Activated CD4-positive, alpha-beta T cell treated with anti-CD3 and anti-CD28 coated beads, Interleukin-2, amount 10 ng/mL, durations not matched to agents 24 days and 14 days (primary cell): ENCODE results near the gene KCNA5. TPM values are rescaled to one million over a fixed set of nuclear protein-coding genes. Genes with fewer than 3 reads are reported as not detected.

Experiments
- DNase-seq: peaks from one replicate; pipeline ENCODE4 v3.0.0; 2022
- H3K27ac Mint-ChIP-seq: one replicate; pipeline ENCODE4 v1.8.0; 2022; ENCODE audit warnings: mild to moderate bottlenecking, mixed read lengths
- H3K27me3 Mint-ChIP-seq: one replicate; pipeline ENCODE4 v1.8.0; 2022; ENCODE audit warnings: mixed read lengths
- H3K36me3 Mint-ChIP-seq: one replicate; pipeline ENCODE4 v1.8.0; 2022; ENCODE audit warnings: low read depth, mild to moderate bottlenecking, mixed read lengths
- H3K4me1 Mint-ChIP-seq: one replicate; pipeline ENCODE4 v1.8.0; 2021; ENCODE audit warnings: mixed read lengths
- H3K4me3 Mint-ChIP-seq: one replicate; pipeline ENCODE4 v1.8.0; 2022; ENCODE audit warnings: mild to moderate bottlenecking, moderate library complexity, mixed read lengths
- H3K9me3 Mint-ChIP-seq: one replicate; pipeline ENCODE4 v1.8.0; 2021; ENCODE audit warnings: mixed read lengths
- intact Hi-C: fragments of 100-400 bp; cut with micrococcal nuclease; formaldehyde crosslinking; loops from one replicate; pipeline ENCODE4 v1.15.1; 2023
- total RNA-seq: library from RNA; stranded (reverse); gene quantifications from 2 replicates; pipeline ENCODE4 v1.2.3, GENCODE V29; 2022

KCNA5 gene
- total RNA-seq, 1 donor from 2014 or later, result not detected

DNA sequence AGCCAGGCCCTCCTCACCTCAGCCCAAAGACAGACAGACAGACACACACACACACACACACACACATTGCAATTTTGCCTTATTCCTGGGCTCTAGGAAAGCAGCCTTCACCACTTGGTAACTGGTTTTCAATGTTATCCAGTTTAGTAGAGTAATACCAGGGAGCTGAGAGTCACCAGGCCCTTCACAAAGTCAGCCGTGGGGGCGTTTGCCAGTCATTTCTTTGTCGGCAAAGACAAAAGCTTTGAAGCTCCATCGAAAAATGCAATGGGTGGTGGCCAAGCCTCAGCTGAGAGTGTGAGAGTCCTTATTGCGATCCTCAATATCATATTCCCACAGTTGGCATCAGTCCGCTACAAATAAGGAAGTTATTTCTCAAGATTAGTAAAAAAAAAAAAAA is 8.1 kb upstream of the KCNA5 start:
- intact Hi-C loops, result no loop called here
- Mint-ChIP-seq H3K27me3 (peaks cover 19% of the 10 kb centered on the region), H3K36me3 (no peaks in the 10 kb centered on the region), H3K4me1 (peaks cover 2% of the 10 kb centered on the region), H3K4me3 (no peak overlapping the region), H3K9me3 (no peaks in the 10 kb centered on the region), H3K27ac (no peak overlapping the region)
- DNase-seq, result no peak

- Mint-ChIP-seq H3K36me3 (no peaks in the 10 kb centered on the region), H3K9me3 (no peaks in the 10 kb centered on the region), H3K27me3 (peaks cover 23% of the 10 kb centered on the region), H3K27ac (no peak overlapping the region), H3K4me3 (no peak overlapping the region), H3K4me1 (peaks cover 2% of the 10 kb centered on the region)
- intact Hi-C loops, result no loop called here
- DNase-seq, result no peak
Measured at GRCh38 chr12:5036031-5036430, 7.6 kb upstream of the KCNA5 start.

DNA sequence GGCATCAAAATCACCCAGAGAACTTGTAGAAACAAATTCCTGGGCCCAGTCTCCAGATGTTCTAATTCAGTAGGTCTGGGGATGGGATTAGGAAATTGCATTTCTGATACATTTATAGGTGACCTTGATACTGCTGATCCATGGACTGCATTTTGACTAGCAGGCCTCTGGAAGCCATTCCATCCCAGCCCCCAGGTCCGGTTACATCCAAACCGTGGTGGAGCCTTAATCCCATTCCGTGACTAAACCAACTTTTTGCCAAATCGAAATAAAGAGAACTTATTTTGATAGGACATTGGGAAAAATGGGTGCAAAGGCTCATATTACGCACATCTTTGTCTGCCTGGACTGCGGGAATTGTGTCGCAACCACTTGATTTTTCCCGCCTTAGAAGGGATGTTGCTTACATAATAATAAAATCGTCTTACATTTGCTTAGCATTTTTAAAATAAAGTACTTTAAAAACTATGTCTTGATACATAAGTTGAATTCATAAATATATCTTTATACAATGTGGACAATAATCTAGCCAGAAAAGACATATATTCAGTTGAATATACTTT is 5.8 kb upstream of the KCNA5 start:
- no peak overlapping the region for H3K27ac Mint-ChIP-seq
- no peaks in the 10 kb centered on the region for H3K9me3 Mint-ChIP-seq
- H3K36me3 Mint-ChIP-seq, result no peaks in the 10 kb centered on the region
- peaks cover 39% of the 10 kb centered on the region for H3K27me3 Mint-ChIP-seq
- peaks cover 2% of the 10 kb centered on the region for H3K4me1 Mint-ChIP-seq
- intact Hi-C loops, result no loop called here
- DNase-seq, result no peak
- no peak overlapping the region for H3K4me3 Mint-ChIP-seq

GRCh38 chr12:5038781-5039311 is 4.8 kb upstream of the KCNA5 start:
- Mint-ChIP-seq H3K4me3 (no peak overlapping the region), H3K9me3 (no peaks in the 10 kb centered on the region), H3K4me1 (peaks cover 2% of the 10 kb centered on the region), H3K27me3 (peaks cover 45% of the 10 kb centered on the region), H3K27ac (no peak overlapping the region), H3K36me3 (no peaks in the 10 kb centered on the region)
- no peak for DNase-seq
- intact Hi-C loops, result no loop called here

- no peak overlapping the region for H3K4me3 Mint-ChIP-seq
- H3K36me3 Mint-ChIP-seq, result no peaks in the 10 kb centered on the region
- H3K4me1 Mint-ChIP-seq, result no peaks in the 10 kb centered on the region
- intact Hi-C loops, result no loop called here
- no peak for DNase-seq
- no peaks in the 10 kb centered on the region for H3K9me3 Mint-ChIP-seq
- H3K27ac Mint-ChIP-seq, result no peak overlapping the region
- H3K27me3 Mint-ChIP-seq, result peaks cover 45% of the 10 kb centered on the region
Measured at GRCh38 chr12:5039815-5040214, 3.9 kb upstream of the KCNA5 start.

DNA sequence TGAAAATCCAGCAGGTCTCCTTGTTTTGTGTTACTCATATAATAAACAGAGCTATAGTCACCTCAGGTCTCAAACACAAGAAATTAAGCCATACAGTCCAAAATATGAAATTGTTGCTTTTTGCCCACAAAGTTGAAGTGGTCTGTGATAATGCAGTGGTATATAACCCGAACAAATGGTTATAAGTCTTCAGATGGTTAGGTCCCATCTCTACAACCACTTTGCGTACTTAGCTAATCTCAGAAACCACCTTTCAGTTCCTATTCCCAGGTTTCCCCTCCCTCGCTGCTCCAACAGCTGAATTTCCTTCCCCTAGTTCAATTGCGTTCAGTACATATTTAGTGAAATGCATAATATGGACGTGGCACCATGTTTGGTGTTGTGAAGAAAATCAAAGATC is 3.3 kb upstream of the KCNA5 start:
- no peak for DNase-seq
- no peaks in the 10 kb centered on the region for H3K9me3 Mint-ChIP-seq
- no peak overlapping the region for H3K4me3 Mint-ChIP-seq
- intact Hi-C loops, result no loop called here
- peaks cover 49% of the 10 kb centered on the region for H3K27me3 Mint-ChIP-seq
- no peak overlapping the region for H3K27ac Mint-ChIP-seq
- no peaks in the 10 kb centered on the region for H3K4me1 Mint-ChIP-seq
- no peaks in the 10 kb centered on the region for H3K36me3 Mint-ChIP-seq

DNA sequence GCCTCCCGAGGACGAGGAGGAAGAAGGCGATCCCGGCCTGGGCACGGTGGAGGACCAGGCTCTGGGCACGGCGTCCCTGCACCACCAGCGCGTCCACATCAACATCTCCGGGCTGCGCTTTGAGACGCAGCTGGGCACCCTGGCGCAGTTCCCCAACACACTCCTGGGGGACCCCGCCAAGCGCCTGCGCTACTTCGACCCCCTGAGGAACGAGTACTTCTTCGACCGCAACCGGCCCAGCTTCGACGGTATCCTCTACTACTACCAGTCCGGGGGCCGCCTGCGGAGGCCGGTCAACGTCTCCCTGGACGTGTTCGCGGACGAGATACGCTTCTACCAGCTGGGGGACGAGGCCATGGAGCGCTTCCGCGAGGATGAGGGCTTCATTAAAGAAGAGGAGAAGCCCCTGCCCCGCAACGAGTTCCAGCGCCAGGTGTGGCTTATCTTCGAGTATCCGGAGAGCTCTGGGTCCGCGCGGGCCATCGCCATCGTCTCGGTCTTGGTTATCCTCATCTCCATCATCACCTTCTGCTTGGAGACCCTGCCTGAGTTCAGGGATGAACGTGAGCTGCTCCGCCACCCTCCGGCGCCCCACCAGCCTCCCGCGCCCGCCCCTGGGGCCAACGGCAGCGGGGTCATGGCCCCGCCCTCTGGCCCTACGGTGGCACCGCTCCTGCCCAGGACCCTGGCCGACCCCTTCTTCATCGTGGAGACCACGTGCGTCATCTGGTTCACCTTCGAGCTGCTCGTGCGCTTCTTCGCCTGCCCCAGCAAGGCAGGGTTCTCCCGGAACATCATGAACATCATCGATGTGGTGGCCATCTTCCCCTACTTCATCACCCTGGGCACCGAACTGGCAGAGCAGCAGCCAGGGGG is 979 bp downstream of the KCNA5 start:
- H3K36me3 Mint-ChIP-seq, result no peaks in the 10 kb centered on the region
- no peaks in the 10 kb centered on the region for H3K4me1 Mint-ChIP-seq
- no peak overlapping the region for H3K27ac Mint-ChIP-seq
- H3K9me3 Mint-ChIP-seq, result no peaks in the 10 kb centered on the region
- no peak for DNase-seq
- no peak overlapping the region for H3K4me3 Mint-ChIP-seq
- intact Hi-C loops, result no loop called here
- H3K27me3 Mint-ChIP-seq, result peaks cover 46% of the 10 kb centered on the region

GRCh38 chr12:5047094-5047493 is 3.4 kb downstream of the KCNA5 start:
- Mint-ChIP-seq H3K36me3 (no peaks in the 10 kb centered on the region), H3K27me3 (peaks cover 34% of the 10 kb centered on the region), H3K9me3 (no peaks in the 10 kb centered on the region), H3K27ac (no peak overlapping the region), H3K4me3 (no peak overlapping the region), H3K4me1 (peaks cover 3% of the 10 kb centered on the region)
- intact Hi-C loops, result no loop called here
- no peak for DNase-seq

- no peak for DNase-seq
- no peaks in the 10 kb centered on the region for H3K36me3 Mint-ChIP-seq
- H3K27me3 Mint-ChIP-seq, result peaks cover 27% of the 10 kb centered on the region
- H3K4me1 Mint-ChIP-seq, result peaks cover 3% of the 10 kb centered on the region
- intact Hi-C loops, result no loop called here
- no peaks in the 10 kb centered on the region for H3K9me3 Mint-ChIP-seq
- H3K4me3 Mint-ChIP-seq, result no peak overlapping the region
- no peak overlapping the region for H3K27ac Mint-ChIP-seq
Measured at GRCh38 chr12:5047729-5048128, 4.0 kb downstream of the KCNA5 start.

GRCh38 chr12:5050542-5050941 is 6.9 kb downstream of the KCNA5 start:
- DNase-seq, result no peak
- intact Hi-C loops, result no loop called here
- Mint-ChIP-seq H3K4me1 (peaks cover 3% of the 10 kb centered on the region), H3K27ac (no peak overlapping the region), H3K36me3 (no peaks in the 10 kb centered on the region), H3K9me3 (no peaks in the 10 kb centered on the region), H3K27me3 (peaks cover 19% of the 10 kb centered on the region), H3K4me3 (no peak overlapping the region)

DNA sequence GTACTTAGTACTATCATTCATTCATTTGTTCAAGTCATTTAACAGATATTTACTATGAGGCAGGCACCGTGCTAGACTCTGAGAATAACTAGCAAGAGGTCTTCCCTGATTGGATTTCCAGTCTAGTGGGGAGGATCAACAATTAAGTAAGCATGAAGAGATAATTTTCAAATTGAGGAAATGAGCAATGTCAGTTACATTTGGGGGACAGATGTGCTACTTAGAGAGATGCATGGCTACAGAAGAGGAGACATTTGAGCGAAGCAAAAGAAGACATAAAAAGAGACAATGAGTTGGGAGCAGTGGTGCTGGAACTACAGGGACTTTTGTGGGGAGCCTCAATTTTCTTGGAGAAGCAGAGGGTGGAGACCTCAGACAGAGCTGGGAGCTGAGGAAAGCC is 7.7 kb downstream of the KCNA5 start:
- DNase-seq, result no peak
- no peaks in the 10 kb centered on the region for H3K9me3 Mint-ChIP-seq
- intact Hi-C loops, result no loop called here
- H3K4me3 Mint-ChIP-seq, result no peak overlapping the region
- H3K27ac Mint-ChIP-seq, result no peak overlapping the region
- H3K36me3 Mint-ChIP-seq, result no peaks in the 10 kb centered on the region
- H3K27me3 Mint-ChIP-seq, result peaks cover 13% of the 10 kb centered on the region
- H3K4me1 Mint-ChIP-seq, result peaks cover 3% of the 10 kb centered on the region

DNA sequence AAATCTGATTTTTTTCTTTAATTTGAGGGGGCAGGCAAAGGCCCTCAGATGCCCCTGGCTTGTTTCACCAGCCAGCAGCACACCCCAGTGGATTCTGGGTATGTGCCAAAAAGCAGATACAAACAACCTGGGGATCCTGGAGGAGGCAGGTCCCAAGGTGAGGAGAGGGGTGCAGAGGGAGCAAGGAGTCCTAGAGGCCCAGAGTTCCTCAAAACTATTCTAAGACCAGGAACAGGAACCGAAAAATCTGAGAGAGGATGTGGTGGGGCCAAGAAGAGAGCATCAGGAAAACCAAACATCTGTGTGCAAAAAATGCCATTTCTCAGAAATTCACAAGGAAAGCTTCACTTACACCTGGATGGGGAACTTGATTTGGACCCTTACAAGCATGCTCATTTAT is 8.2 kb downstream of the KCNA5 start:
- Mint-ChIP-seq H3K4me1 (peaks cover 3% of the 10 kb centered on the region), H3K36me3 (no peaks in the 10 kb centered on the region), H3K9me3 (no peaks in the 10 kb centered on the region), H3K27ac (no peak overlapping the region), H3K27me3 (peaks cover 9% of the 10 kb centered on the region), H3K4me3 (no peak overlapping the region)
- intact Hi-C loops, result no loop called here
- DNase-seq, result no peak

DNA sequence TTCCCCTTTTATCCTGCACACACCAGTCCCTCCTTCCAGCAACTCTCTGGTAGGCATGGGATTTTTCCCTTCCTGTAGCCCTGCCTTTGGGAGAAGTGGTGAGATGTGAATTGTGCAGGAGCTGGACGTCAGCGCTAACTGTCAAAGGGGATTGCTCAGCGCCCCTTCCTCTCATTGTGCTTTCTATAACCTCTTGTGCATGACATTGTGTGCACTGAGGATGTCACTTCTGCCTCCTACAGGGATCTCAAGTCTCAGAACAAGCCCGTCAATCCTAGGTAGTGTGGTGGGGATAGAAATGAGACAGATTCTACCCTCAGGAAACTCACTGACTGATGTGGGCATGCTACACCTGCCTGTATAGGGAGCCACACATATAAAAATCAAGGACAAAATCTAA is 8.7 kb downstream of the KCNA5 start:
- H3K27me3 Mint-ChIP-seq, result peaks cover 9% of the 10 kb centered on the region
- no peaks in the 10 kb centered on the region for H3K9me3 Mint-ChIP-seq
- peaks cover 3% of the 10 kb centered on the region for H3K4me1 Mint-ChIP-seq
- no peaks in the 10 kb centered on the region for H3K36me3 Mint-ChIP-seq
- H3K27ac Mint-ChIP-seq, result no peak overlapping the region
- no peak for DNase-seq
- intact Hi-C loops, result no loop called here
- no peak overlapping the region for H3K4me3 Mint-ChIP-seq

DNA sequence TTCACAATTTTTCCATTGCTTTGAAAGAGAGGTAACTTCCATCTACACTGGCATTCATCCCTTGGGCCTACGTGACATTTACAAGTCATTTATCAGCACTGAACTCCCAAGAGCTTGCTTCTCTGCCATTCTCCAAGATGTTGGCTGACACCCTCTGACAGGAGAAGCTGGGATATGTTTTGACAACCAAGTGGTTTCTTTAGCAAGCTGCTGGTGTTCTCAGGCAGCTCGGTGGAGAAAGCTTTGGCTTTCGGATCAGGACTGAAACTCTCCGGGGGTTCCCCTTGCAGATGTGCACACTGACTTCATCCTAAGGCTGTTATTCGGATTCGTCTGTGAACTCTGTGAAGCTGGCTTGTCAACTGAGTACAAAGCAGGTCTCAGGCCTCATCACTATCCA is 15.7 kb downstream of the KCNA5 start:
- Mint-ChIP-seq H3K27ac (no peak overlapping the region), H3K4me1 (no peaks in the 10 kb centered on the region), H3K27me3 (peaks cover 8% of the 10 kb centered on the region), H3K9me3 (no peaks in the 10 kb centered on the region), H3K4me3 (no peak overlapping the region), H3K36me3 (no peaks in the 10 kb centered on the region)
- DNase-seq, result no peak
- intact Hi-C loops, result no loop called here
